Measurements from ENCODE around the gene OCA2. TPM values are rescaled to one million over a fixed set of nuclear protein-coding genes. Genes with fewer than 3 reads are reported as not detected.
A peak's percentile ranks its signal among the peaks of the same experiment; 100 is the strongest.

The OCA2 gene
- total and polyA plus RNA-seq, 4 donors: 0.49 to 23.0 (median 2.3) TPM

DNA sequence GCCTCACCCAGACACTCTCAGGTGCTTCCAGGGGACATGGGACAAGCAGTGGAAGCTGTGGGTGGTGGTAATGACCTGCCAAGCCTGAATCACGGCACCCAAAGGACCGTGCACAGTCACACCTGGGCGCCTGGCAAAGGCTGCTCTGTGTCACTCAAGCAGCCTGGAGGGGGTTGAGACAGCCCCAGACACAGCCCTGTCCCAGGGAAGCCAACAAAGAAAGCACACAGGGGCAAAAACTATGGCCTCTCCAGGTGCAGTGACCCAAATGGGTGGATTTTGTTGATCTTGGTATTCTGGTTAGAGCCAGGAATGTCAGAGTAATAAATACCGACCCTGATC lies 15.0 kb upstream of the OCA2 start:
- no peak for ATAC-seq (ENCODE audit: insufficient read depth, low FRiP score)
- Histone ChIP-seq H3K36me3 (ENCODE audit: control insufficient read depth in 4 of 4, insufficient read depth in 4 of 4, low read length in 4 of 4) (peaks cover 15 to 64% (median 45%) of the 10 kb centered on the region in 4 donors), H3K27me3 (ENCODE audit: control insufficient read depth in 3 of 3, insufficient read depth in 3 of 3, low read length in 2 of 3) (no peaks in the 10 kb centered on the region), H3K9ac (ENCODE audit: insufficient read depth in 1 of 2, low read length in 2 of 2) (no peak overlapping the region), H3K9me3 (ENCODE audit: control insufficient read depth in 4 of 4, insufficient read depth in 3 of 4, low read length in 3 of 4) (no peaks in the 10 kb centered on the region), H3K27ac (ENCODE audit: low read depth in 1 of 2, low read length in 1 of 2) (no peak overlapping the region), H3K4me1 (ENCODE audit: control insufficient read depth in 5 of 5, insufficient read depth in 5 of 5, low read length in 5 of 5) (peaks cover 0 to 18% (median 0%) of the 10 kb centered on the region in 5 donors), H3K4me3 (no peak overlapping the region)
- no peak for DNase-seq
- WGBS, 2 donors: 95 to 97% methylated on average over 4 of the region's 4 CpGs
- TF ChIP-seq, protein P1, sequence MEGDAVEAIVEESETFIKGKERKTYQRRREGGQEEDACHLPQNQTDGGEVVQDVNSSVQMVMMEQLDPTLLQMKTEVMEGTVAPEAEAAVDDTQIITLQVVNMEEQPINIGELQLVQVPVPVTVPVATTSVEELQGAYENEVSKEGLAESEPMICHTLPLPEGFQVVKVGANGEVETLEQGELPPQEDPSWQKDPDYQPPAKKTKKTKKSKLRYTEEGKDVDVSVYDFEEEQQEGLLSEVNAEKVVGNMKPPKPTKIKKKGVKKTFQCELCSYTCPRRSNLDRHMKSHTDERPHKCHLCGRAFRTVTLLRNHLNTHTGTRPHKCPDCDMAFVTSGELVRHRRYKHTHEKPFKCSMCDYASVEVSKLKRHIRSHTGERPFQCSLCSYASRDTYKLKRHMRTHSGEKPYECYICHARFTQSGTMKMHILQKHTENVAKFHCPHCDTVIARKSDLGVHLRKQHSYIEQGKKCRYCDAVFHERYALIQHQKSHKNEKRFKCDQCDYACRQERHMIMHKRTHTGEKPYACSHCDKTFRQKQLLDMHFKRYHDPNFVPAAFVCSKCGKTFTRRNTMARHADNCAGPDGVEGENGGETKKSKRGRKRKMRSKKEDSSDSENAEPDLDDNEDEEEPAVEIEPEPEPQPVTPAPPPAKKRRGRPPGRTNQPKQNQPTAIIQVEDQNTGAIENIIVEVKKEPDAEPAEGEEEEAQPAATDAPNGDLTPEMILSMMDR (IDR thresholded peaks at IDR 0.05; ENCODE audit: control extremely low read depth, extremely low read depth): no peak

- TF ChIP-seq, protein P1 (IDR thresholded peaks at IDR 0.05; ENCODE audit: control extremely low read depth, extremely low read depth): no peak
- no peak overlapping the region for H3K9ac ChIP-seq (ENCODE audit: insufficient read depth in 1 of 2, low read length in 2 of 2)
- no peak overlapping the region for H3K27ac ChIP-seq (ENCODE audit: low read depth in 1 of 2, low read length in 1 of 2)
- no peak overlapping the region for H3K4me3 ChIP-seq
- no peaks in the 10 kb centered on the region for H3K9me3 ChIP-seq (ENCODE audit: control insufficient read depth in 4 of 4, insufficient read depth in 3 of 4, low read length in 3 of 4)
- H3K36me3 ChIP-seq (ENCODE audit: control insufficient read depth in 4 of 4, insufficient read depth in 4 of 4, low read length in 4 of 4): peaks cover 15 to 64% (median 43%) of the 10 kb centered on the region in 4 donors
- peaks cover 0 to 18% (median 0%) of the 10 kb centered on the region in 5 donors for H3K4me1 ChIP-seq (ENCODE audit: control insufficient read depth in 5 of 5, insufficient read depth in 5 of 5, low read length in 5 of 5)
- no peaks in the 10 kb centered on the region for H3K27me3 ChIP-seq (ENCODE audit: control insufficient read depth in 3 of 3, insufficient read depth in 3 of 3, low read length in 2 of 3)
- WGBS, 2 donors: 93 to 94% methylated on average over 23 of the region's 23 CpGs
- peak in 1 of 3 donors; percentile 33 for DNase-seq
- ATAC-seq (ENCODE audit: insufficient read depth, low FRiP score): no peak
Observed at GRCh38 chr15:28113394-28114113, 14.4 kb upstream of the OCA2 start.

GRCh38 chr15:28112962-28113361 lies 13.8 kb upstream of the OCA2 start:
- no peak overlapping the region for H3K9ac ChIP-seq (ENCODE audit: insufficient read depth in 1 of 2, low read length in 2 of 2)
- peaks cover 0 to 18% (median 0%) of the 10 kb centered on the region in 5 donors for H3K4me1 ChIP-seq (ENCODE audit: control insufficient read depth in 5 of 5, insufficient read depth in 5 of 5, low read length in 5 of 5)
- H3K4me3 ChIP-seq: no peak overlapping the region
- TF ChIP-seq, protein P1 (IDR thresholded peaks at IDR 0.05; ENCODE audit: control extremely low read depth, extremely low read depth): no peak
- no peak overlapping the region for H3K27ac ChIP-seq (ENCODE audit: low read depth in 1 of 2, low read length in 1 of 2)
- 97% methylated on average over 26 of the region's 26 CpGs for WGBS, 2 donors
- H3K9me3 ChIP-seq (ENCODE audit: control insufficient read depth in 4 of 4, insufficient read depth in 3 of 4, low read length in 3 of 4): no peaks in the 10 kb centered on the region
- DNase-seq (no peak), ATAC-seq (ENCODE audit: insufficient read depth, low FRiP score) (no peak)
- no peaks in the 10 kb centered on the region for H3K27me3 ChIP-seq (ENCODE audit: control insufficient read depth in 3 of 3, insufficient read depth in 3 of 3, low read length in 2 of 3)
- H3K36me3 ChIP-seq (ENCODE audit: control insufficient read depth in 4 of 4, insufficient read depth in 4 of 4, low read length in 4 of 4): peaks cover 15 to 60% (median 41%) of the 10 kb centered on the region in 4 donors

Data from lung (tissue), 12 donors.